Transverse colon (tissue), 4 donors: ENCODE results near the gene PCGF2.

Source experiments
- EP300 ChIP-seq: sonication (generic); formaldehyde crosslinking; IDR thresholded peaks from one replicate; pipeline ENCODE4 v1.6.1; 2017; ENCODE audit warnings: antibody characterized with exemption, low read depth
- POLR2AphosphoS5 ChIP-seq, 3 donors: sonication (generic); formaldehyde crosslinking; IDR thresholded peaks; one replicate each; pipeline ENCODE4 v1.6.1; 2016; ENCODE audit warnings: antibody characterized with exemption in 3 of 3
- TF ChIP-seq, protein P1 (sequence below), 5 experiments: fragments of 200-600 bp in 3 of 5; fragments of 450-650 bp in 2 of 5; sonication (generic) in 3 of 5; IDR thresholded peaks; 1 replicate in 2 of 5; 2 replicates in 3 of 5; pipeline ENCODE4 v1.5.1; 2016 to 2017; ENCODE audit warnings: antibody characterized with exemption in 5 of 5, inconsistent platforms in 3 of 5, mild to moderate bottlenecking in 2 of 5, moderate library complexity in 1 of 5

DNA sequence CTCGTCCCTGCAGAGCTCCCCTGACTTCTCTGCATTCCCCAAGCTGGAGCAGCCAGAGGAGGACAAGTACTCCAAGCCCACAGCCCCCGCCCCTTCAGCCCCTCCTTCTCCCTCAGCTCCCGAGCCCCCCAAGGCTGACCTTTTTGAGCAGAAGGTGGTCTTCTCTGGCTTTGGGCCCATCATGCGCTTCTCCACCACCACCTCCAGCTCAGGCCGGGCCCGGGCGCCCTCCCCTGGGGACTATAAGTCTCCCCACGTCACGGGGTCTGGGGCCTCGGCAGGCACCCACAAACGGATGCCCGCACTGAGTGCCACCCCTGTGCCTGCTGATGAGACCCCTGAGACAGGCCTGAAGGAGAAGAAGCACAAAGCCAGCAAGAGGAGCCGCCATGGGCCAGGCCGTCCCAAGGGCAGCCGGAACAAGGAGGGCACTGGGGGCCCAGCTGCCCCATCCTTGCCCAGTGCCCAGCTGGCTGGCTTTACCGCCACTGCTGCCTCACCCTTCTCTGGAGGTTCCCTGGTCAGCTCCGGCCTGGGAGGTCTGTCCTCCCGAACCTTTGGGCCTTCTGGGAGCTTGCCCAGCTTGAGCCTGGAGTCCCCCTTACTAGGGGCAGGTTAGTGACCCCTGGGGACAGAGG, 31.6 kb downstream of the PCGF2 start:
- no peak for TF ChIP-seq POLR2AphosphoS5 (IDR thresholded peaks at IDR 0.05)
- TF ChIP-seq, protein P1, sequence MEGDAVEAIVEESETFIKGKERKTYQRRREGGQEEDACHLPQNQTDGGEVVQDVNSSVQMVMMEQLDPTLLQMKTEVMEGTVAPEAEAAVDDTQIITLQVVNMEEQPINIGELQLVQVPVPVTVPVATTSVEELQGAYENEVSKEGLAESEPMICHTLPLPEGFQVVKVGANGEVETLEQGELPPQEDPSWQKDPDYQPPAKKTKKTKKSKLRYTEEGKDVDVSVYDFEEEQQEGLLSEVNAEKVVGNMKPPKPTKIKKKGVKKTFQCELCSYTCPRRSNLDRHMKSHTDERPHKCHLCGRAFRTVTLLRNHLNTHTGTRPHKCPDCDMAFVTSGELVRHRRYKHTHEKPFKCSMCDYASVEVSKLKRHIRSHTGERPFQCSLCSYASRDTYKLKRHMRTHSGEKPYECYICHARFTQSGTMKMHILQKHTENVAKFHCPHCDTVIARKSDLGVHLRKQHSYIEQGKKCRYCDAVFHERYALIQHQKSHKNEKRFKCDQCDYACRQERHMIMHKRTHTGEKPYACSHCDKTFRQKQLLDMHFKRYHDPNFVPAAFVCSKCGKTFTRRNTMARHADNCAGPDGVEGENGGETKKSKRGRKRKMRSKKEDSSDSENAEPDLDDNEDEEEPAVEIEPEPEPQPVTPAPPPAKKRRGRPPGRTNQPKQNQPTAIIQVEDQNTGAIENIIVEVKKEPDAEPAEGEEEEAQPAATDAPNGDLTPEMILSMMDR (IDR thresholded peaks at IDR 0.05) = no peak
- TF ChIP-seq EP300 = no peak
